GM23338 (cell line): ENCODE results near the gene PTPN13. TPM values are rescaled to one million over a fixed set of nuclear protein-coding genes. Genes with fewer than 3 reads are reported as not detected.

ENCODE experiments used
- ATAC-seq: fragments of 200-7000 bp; cut with Tn5 transposase; 3 replicates; pipeline ENCODE4 v1.9.1; 2020
- DNase-seq: peaks from one replicate; pipeline ENCODE4 v3.0.0-alpha.2; 2015; ENCODE audit warnings: low spot score
- H2AFZ ChIP-seq: fragments of 200-600 bp; sonication (generic); 2 replicates; pipeline ENCODE4 v1.8.0; 2016; ENCODE audit warnings: antibody characterized with exemption, mild to moderate bottlenecking, moderate library complexity
- H3F3A ChIP-seq: fragments of 200-600 bp; sonication (generic); replicated peaks from 2 replicates; pipeline ENCODE4 v1.8.0; 2017; ENCODE audit warnings: antibody characterized with exemption, mixed run types, low read depth
- H3K27ac ChIP-seq: fragments of 200-600 bp; sonication (generic); 2 replicates; pipeline ENCODE4 v1.6.1; 2016; ENCODE audit warnings: low read depth
- H3K27me3 ChIP-seq: fragments of 200-600 bp; sonication (generic); 2 replicates; pipeline ENCODE4 v1.8.0; 2016; ENCODE audit warnings: mild to moderate bottlenecking, mixed run types, moderate library complexity; ENCODE audit not compliant: insufficient read depth
- H3K36me3 ChIP-seq: fragments of 200-600 bp; sonication (generic); 2 replicates; pipeline ENCODE4 v1.8.0; 2016; ENCODE audit warnings: mild to moderate bottlenecking; ENCODE audit not compliant: insufficient read depth
- H3K4me1 ChIP-seq: fragments of 200-600 bp; sonication (generic); 2 replicates; pipeline ENCODE4 v1.8.0; 2016; ENCODE audit warnings: mild to moderate bottlenecking, moderate library complexity; ENCODE audit not compliant: insufficient read depth
- H3K4me2 ChIP-seq: fragments of 200-600 bp; sonication (generic); 2 replicates; pipeline ENCODE4 v1.7.1; 2017; ENCODE audit warnings: mixed run types
- H3K4me3 ChIP-seq: fragments of 200-600 bp; sonication (generic); 2 replicates; pipeline ENCODE4 v1.6.1; 2016; ENCODE audit warnings: mixed run types
- H3K79me2 ChIP-seq: fragments of 200-600 bp; sonication (generic); replicated peaks from 2 replicates; pipeline ENCODE4 v1.8.0; 2017; ENCODE audit warnings: mild to moderate bottlenecking; ENCODE audit not compliant: insufficient read depth
- H3K9me2 ChIP-seq: fragments of 200-600 bp; sonication (generic); 2 replicates; pipeline ENCODE4 v1.8.0; 2017; ENCODE audit not compliant: insufficient read depth
- H4K20me1 ChIP-seq: fragments of 200-600 bp; sonication (generic); replicated peaks from 2 replicates; pipeline ENCODE4 v1.8.0; 2017; ENCODE audit warnings: mild to moderate bottlenecking; ENCODE audit not compliant: insufficient read depth
- H3K27ac Mint-ChIP-seq: 2 replicates; pipeline ENCODE4 v1.8.0; 2020; ENCODE audit warnings: inconsistent platforms, mild to moderate bottlenecking, moderate library complexity, mixed read lengths
- H3K27me3 Mint-ChIP-seq: 3 replicates; pipeline ENCODE4 v1.8.0; 2022; ENCODE audit warnings: low read depth, mild to moderate bottlenecking, moderate library complexity, mixed read lengths, inconsistent platforms; ENCODE audit not compliant: insufficient read depth, poor library complexity
- H3K36me3 Mint-ChIP-seq: 3 replicates; pipeline ENCODE4 v1.8.0; 2021; ENCODE audit warnings: low read depth, mild to moderate bottlenecking, inconsistent platforms, moderate library complexity, mixed read lengths
- H3K4me1 Mint-ChIP-seq: 3 replicates; pipeline ENCODE4 v1.8.0; 2020; ENCODE audit warnings: mild to moderate bottlenecking, inconsistent platforms, mixed read lengths
- H3K4me3 Mint-ChIP-seq: 3 replicates; pipeline ENCODE4 v1.8.0; 2021; ENCODE audit warnings: moderate library complexity, mild to moderate bottlenecking, inconsistent platforms, mixed read lengths
- H3K9me3 Mint-ChIP-seq: 3 replicates; pipeline ENCODE4 v1.8.0; 2020; ENCODE audit warnings: moderate library complexity, mild to moderate bottlenecking, inconsistent platforms, mixed read lengths
- CTCF ChIP-seq, 2 experiments: fragments of 200-600 bp in 1 of 2; sonication (generic) in 1 of 2; conservative IDR thresholded peaks; 2 replicates each; pipeline versions ENCODE4 v1.5.1 to v1.6.1; 2016 to 2017; ENCODE audit warnings: antibody characterized with exemption in 2 of 2, low read depth in 2 of 2, mild to moderate bottlenecking in 2 of 2, moderate library complexity in 1 of 2
- ETS1 ChIP-seq: IDR thresholded peaks from 2 replicates; pipeline ENCODE4 v1.6.1; 2016; ENCODE audit warnings: antibody characterized with exemption
- EZH2phosphoT487 ChIP-seq: fragments of 200-600 bp; sonication (generic); IDR thresholded peaks from one replicate; pipeline ENCODE4 v1.8.1; 2018; ENCODE audit warnings: antibody characterized with exemption; ENCODE audit not compliant: unreplicated experiment
- JUNB ChIP-seq: IDR thresholded peaks from one replicate; pipeline ENCODE4 v1.6.1; 2016; ENCODE audit warnings: antibody characterized with exemption; ENCODE audit not compliant: unreplicated experiment
- NANOG ChIP-seq: IDR thresholded peaks from 2 replicates; pipeline ENCODE4 v1.6.1; 2016; ENCODE audit warnings: antibody characterized with exemption, borderline replicate concordance
- POLR2AphosphoS5 ChIP-seq: IDR thresholded peaks from 2 replicates; pipeline ENCODE4 v1.6.1; 2016; ENCODE audit warnings: antibody characterized with exemption, low read depth
- REST ChIP-seq: IDR thresholded peaks from one replicate; pipeline ENCODE4 v1.6.1; 2018; ENCODE audit warnings: antibody characterized with exemption; ENCODE audit not compliant: unreplicated experiment
- ZNF114 ChIP-seq: fragments of 250-450 bp; sonication (Bioruptor Pico); IDR thresholded peaks from 2 replicates; pipeline ENCODE4 v1.5.0; 2020; ENCODE audit warnings: mild to moderate bottlenecking, moderate library complexity
- ZNF462 ChIP-seq: fragments of 250-450 bp; sonication (Bioruptor Pico); IDR thresholded peaks from 2 replicates; pipeline ENCODE4 v1.5.0; 2020; ENCODE audit warnings: mild to moderate bottlenecking, moderate library complexity
- polyA plus RNA-seq: library from polyadenylated mRNA; unstranded; fragments of >200 nt; fragmentation: Nextera tagmentation; extraction: Ambion mirVana; gene quantifications from 2 replicates; pipeline ENCODE4 v1.2.1, GENCODE V29; 2016
- total RNA-seq: library from RNA; depleted of rRNA; stranded (reverse); fragments of >200 nt; shearing (Covaris generic); gene quantifications from 2 replicates; pipeline ENCODE4 v1.2.3, GENCODE V29; 2014

Gene PTPN13
- total and polyA plus RNA-seq, 2 experiments from 2014 or later: 12.6 to 49.9 TPM

- no peak for TF ChIP-seq REST
- no peak for TF ChIP-seq JUNB
- TF ChIP-seq ETS1: no peak
- no peak for TF ChIP-seq EZH2phosphoT487
- no peak for TF ChIP-seq POLR2AphosphoS5
- TF ChIP-seq CTCF (conservative IDR thresholded peaks at IDR 0.05; ENCODE audit: low read depth in 2 of 2): no peak
These were observed 225.4 kb downstream of the PTPN13 start (continued) for GRCh38 chr4:86819561-86819960.

- peaks cover 7% of the 10 kb centered on the region; the same call in 1 of the 2 replicates for H3K9me2 ChIP-seq
- DNase-seq (no peak), ATAC-seq (no peak)
- H4K20me1 ChIP-seq: no peaks in the 10 kb centered on the region
- Mint-ChIP-seq H3K36me3 (peaks cover 3% of the 10 kb centered on the region; the same call in 2 of the 3 replicates), H3K4me3 (no peak overlapping the region), H3K4me1 (peaks cover 5% of the 10 kb centered on the region; the same call in 2 of the 3 replicates), H3K27ac (no peak overlapping the region), H3K9me3 (no peaks in the 10 kb centered on the region), H3K27me3 (no peaks in the 10 kb centered on the region)
- no peak overlapping the region for H3K27ac ChIP-seq
- H2AFZ ChIP-seq: no peak overlapping the region
- H3F3A ChIP-seq: no peaks in the 10 kb centered on the region
- no peaks in the 10 kb centered on the region for H3K79me2 ChIP-seq
- H3K4me2 ChIP-seq: no peak overlapping the region
- H3K4me3 ChIP-seq: no peak overlapping the region
- H3K36me3 ChIP-seq: no peaks in the 10 kb centered on the region
- H3K4me1 ChIP-seq: 0 out of 2 replicates have a peak, but pooled peaks cover 6% of the 10 kb centered on the region
- H3K27me3 ChIP-seq: no peaks in the 10 kb centered on the region
- TF ChIP-seq EZH2phosphoT487: no peak
- no peak for TF ChIP-seq ZNF462 (CRISPR knock-in tag)
- no peak for TF ChIP-seq ETS1
- no peak for TF ChIP-seq JUNB
- TF ChIP-seq NANOG: no peak
- TF ChIP-seq ZNF114: no peak
These were observed 227.0 kb downstream of the PTPN13 start for GRCh38 chr4:86821151-86821550.
